ENCODE measurements around the gene TTLL10.

- TF ChIP-seq GATA2 (IDR thresholded peaks at IDR 0.05; ENCODE audit: low read depth, low read length), result no peak
- TF ChIP-seq GATA3 (IDR thresholded peaks at IDR 0.05; ENCODE audit: low read depth, low read length), result no peak
Observed at GRCh38 chr1:1183221-1183747, 9.6 kb downstream of the TTLL10 start.

Measured in SH-SY5Y (cell line).